Panc1 (cell line): ENCODE results near the gene TMEM204. TPM values are rescaled to one million over a fixed set of nuclear protein-coding genes. Genes with fewer than 3 reads are reported as not detected.

Experiments used
- ATAC-seq: fragments of 200-7000 bp; cut with Tn5 transposase; 2 replicates; pipeline ENCODE4 v1.9.1; 2020; ENCODE audit warnings: mild to moderate bottlenecking, moderate library complexity
- BruUV-seq: library from RNA; stranded (reverse); fragments of 400-500 nt; replicated peaks from 2 replicates; lab custom pipeline; 2021; lab: Mats Ljungman, UMichigan
- CTCF ChIA-PET: fragments of 300-600 bp; sonication (Branson Sonifier 250); formaldehyde crosslinking; loops from one replicate; lab custom pipeline; 2022; ENCODE audit warnings: antibody characterized with exemption; lab: Charles Lee
- POLR2A ChIA-PET: fragments of 300-600 bp; sonication (Branson Sonifier 250); formaldehyde crosslinking; loops from one replicate; lab custom pipeline; 2022; ENCODE audit warnings: antibody characterized with exemption; lab: Charles Lee
- DNase-seq: peaks from one replicate; pipeline ENCODE4 v3.0.0-alpha.2; 2010; ENCODE audit warnings: low read depth, low spot score
- H3K27ac ChIP-seq: 2 replicates; pipeline ENCODE4 v1.5.1; 2011; ENCODE audit warnings: mild to moderate bottlenecking, low read length, inconsistent platforms
- H3K27me3 ChIP-seq: fragments of 200-500 bp; sonication (Bioruptor generic); 2 replicates; pipeline ENCODE4 v1.6.0; 2014; ENCODE audit warnings: low read length, inconsistent platforms; ENCODE audit not compliant: control insufficient read depth, insufficient read depth
- H3K36me3 ChIP-seq: fragments of 200-500 bp; sonication (Bioruptor generic); 2 replicates; pipeline ENCODE4 v1.5.1; 2014; ENCODE audit warnings: inconsistent platforms, mild to moderate bottlenecking, low read length, moderate library complexity; ENCODE audit not compliant: control insufficient read depth, insufficient read depth
- H3K4me1 ChIP-seq: 2 replicates; pipeline ENCODE4 v1.5.1; 2011; ENCODE audit warnings: inconsistent platforms, mild to moderate bottlenecking, low read length, moderate library complexity; ENCODE audit not compliant: control insufficient read depth, insufficient read depth
- H3K4me3 ChIP-seq, 2 experiments: 2 replicates each; pipeline ENCODE4 v1.5.1; 2011 to 2012; ENCODE audit warnings: low read depth in 2 of 2, low read length in 2 of 2, mild to moderate bottlenecking in 2 of 2, inconsistent platforms in 1 of 2, moderate library complexity in 1 of 2
- H3K9me3 ChIP-seq: fragments of 200-500 bp; sonication (Bioruptor generic); 2 replicates; pipeline ENCODE4 v1.5.1; 2014; ENCODE audit warnings: low read depth, mild to moderate bottlenecking, inconsistent platforms, low read length, moderate library complexity; ENCODE audit not compliant: control insufficient read depth, insufficient read depth
- CTCF ChIP-seq: fragments of 450-650 bp; IDR thresholded peaks from 2 replicates; pipeline ENCODE4 v1.5.1; 2017; ENCODE audit warnings: mild to moderate bottlenecking
- POLR2AphosphoS5 ChIP-seq: IDR thresholded peaks from 2 replicates; pipeline ENCODE4 v1.6.1; 2012; ENCODE audit warnings: mild to moderate bottlenecking, low read depth, low read length, moderate library complexity
- REST ChIP-seq, 2 experiments: IDR thresholded peaks; 2 replicates each; pipeline ENCODE4 v1.6.1; 2011 to 2012; ENCODE audit warnings: low read depth in 2 of 2, control low read depth in 1 of 2, low read length in 1 of 2, mild to moderate bottlenecking in 1 of 2, moderate library complexity in 1 of 2; ENCODE audit not compliant: insufficient read depth in 1 of 2
- SIN3A ChIP-seq: IDR thresholded peaks from 2 replicates; pipeline ENCODE4 v1.6.1; 2012; ENCODE audit warnings: low read depth, mild to moderate bottlenecking, low read length, moderate library complexity, borderline replicate concordance; ENCODE audit not compliant: insufficient read depth
- TCF7L2 ChIP-seq: IDR thresholded peaks from 2 replicates; pipeline ENCODE4 v1.6.1; 2011; ENCODE audit warnings: mild to moderate bottlenecking, low read depth, low read length, inconsistent platforms
- in situ Hi-C: cut with HindIII; loops from 2 replicates; pipeline ENCODE4 v1.10.0; 2016; ENCODE audit warnings: low sequenced_read_pairs, low pct_unique_long_range_greater_than_20kb
- intact Hi-C: fragments of 100-400 bp; cut with micrococcal nuclease; formaldehyde crosslinking; loops from one replicate; pipeline ENCODE4 v1.10.0; 2022; ENCODE audit not compliant: unreplicated experiment
- total RNA-seq: library from RNA; stranded (reverse); gene quantifications from one replicate; pipeline ENCODE4 v1.2.1, GENCODE V29; 2021; ENCODE audit not compliant: unreplicated experiment

TMEM204 gene
- total RNA-seq, 1 experiment from 2014 or later = 0.13 TPM

GRCh38 chr16:1495211-1495888 lies 38.1 kb upstream of the TMEM204 start:
- ChIA-PET CTCF (interaction anchor here (0.6 kb wide), 1 partner anchor 116 kb away, joined by 5 read pairs; no protein-coding TSS in a partner anchor), POLR2A (no interaction called here)
- no peaks in the 10 kb centered on the region for H3K27me3 ChIP-seq
- no peaks in the 10 kb centered on the region for H3K9me3 ChIP-seq
- BruUV-seq = no TSS peak
- TF ChIP-seq REST (IDR thresholded peaks at IDR 0.05; ENCODE audit: insufficient read depth in 1 of 2, low read depth in 2 of 2, low read length in 1 of 2) (no peak), POLR2AphosphoS5 (no peak)
- peaks cover 2% of the 10 kb centered on the region; the same call in 1 of the 2 replicates for H3K36me3 ChIP-seq
- intact Hi-C loops (no loop called here), in situ Hi-C loops (no loop called here)
- ATAC-seq = no peak
- no peak for DNase-seq
- no peak overlapping the region for H3K4me3 ChIP-seq
- peaks cover 12% of the 10 kb centered on the region for H3K4me1 ChIP-seq
- H3K27ac ChIP-seq = no peak overlapping the region

GRCh38 chr16:1495889-1496262 lies 37.6 kb upstream of the TMEM204 start:
- CTCF ChIA-PET = no interaction called here
- no peaks in the 10 kb centered on the region for H3K27me3 ChIP-seq
- no peak for ATAC-seq
- no peak overlapping the region for H3K4me3 ChIP-seq
- no peaks in the 10 kb centered on the region for H3K9me3 ChIP-seq
- no peak overlapping the region for H3K27ac ChIP-seq
- TF ChIP-seq TCF7L2 (no peak), CTCF (no peak), SIN3A (no peak), POLR2AphosphoS5 (no peak), REST (IDR thresholded peaks at IDR 0.05; ENCODE audit: insufficient read depth in 1 of 2, low read depth in 2 of 2, low read length in 1 of 2) (no peak)
- POLR2A ChIA-PET = no interaction called here
- no peak for DNase-seq
- H3K36me3 ChIP-seq = peaks cover 2% of the 10 kb centered on the region; the same call in 1 of the 2 replicates
- intact Hi-C loops = no loop called here
- in situ Hi-C loops = no loop called here
- BruUV-seq = no TSS peak
- H3K4me1 ChIP-seq = peaks cover 12% of the 10 kb centered on the region
